Trophoblast cell (in vitro differentiated cells and primary cell): Measurements from ENCODE around the gene IGF2BP3.

ENCODE experiments used
- DNase-seq, 2 donors: peaks; one replicate each; pipeline ENCODE4 v3.0.0-alpha.2; 2016
- H2AFZ ChIP-seq: 2 replicates; pipeline ENCODE4 v1.6.1; 2013; ENCODE audit warnings: low read length, moderate library complexity, mild to moderate bottlenecking; ENCODE audit not compliant: insufficient read depth, poor library complexity
- H2AK5ac ChIP-seq: 2 replicates; pipeline ENCODE4 v1.6.1; 2013; ENCODE audit warnings: mild to moderate bottlenecking, low read length
- H2BK120ac ChIP-seq: 2 replicates; pipeline ENCODE4 v1.6.1; 2013; ENCODE audit warnings: low read length, mild to moderate bottlenecking, moderate library complexity; ENCODE audit not compliant: insufficient read depth, poor library complexity
- H2BK12ac ChIP-seq: 2 replicates; pipeline ENCODE4 v1.6.1; 2013; ENCODE audit warnings: mild to moderate bottlenecking, low read length, moderate library complexity
- H2BK5ac ChIP-seq: 2 replicates; pipeline ENCODE4 v1.6.1; 2013; ENCODE audit warnings: low read length, low read depth, moderate library complexity, mild to moderate bottlenecking; ENCODE audit not compliant: poor library complexity
- H3K14ac ChIP-seq: 2 replicates; pipeline ENCODE4 v1.6.1; 2013; ENCODE audit warnings: mild to moderate bottlenecking, low read length
- H3K18ac ChIP-seq: 2 replicates; pipeline ENCODE4 v1.6.1; 2013; ENCODE audit warnings: mild to moderate bottlenecking, low read length
- H3K23ac ChIP-seq: 2 replicates; pipeline ENCODE4 v1.6.1; 2013; ENCODE audit warnings: low read length
- H3K27ac ChIP-seq: 2 replicates; pipeline ENCODE4 v1.5.1; 2013; ENCODE audit warnings: low read depth, mild to moderate bottlenecking, inconsistent platforms, low read length, moderate library complexity
- H3K27me3 ChIP-seq: 2 replicates; pipeline ENCODE4 v1.6.1; 2013; ENCODE audit warnings: inconsistent platforms, mild to moderate bottlenecking, low read length, moderate library complexity; ENCODE audit not compliant: insufficient read depth
- H3K36me3 ChIP-seq, 2 experiments: 1 replicate in 1 of 2; 2 replicates in 1 of 2; pipeline ENCODE4 v1.6.1; 2013; ENCODE audit warnings: low read length in 2 of 2, mild to moderate bottlenecking in 2 of 2, moderate library complexity in 1 of 2; ENCODE audit not compliant: insufficient read depth in 2 of 2, control insufficient read depth in 1 of 2
- H3K4ac ChIP-seq: 2 replicates; pipeline ENCODE4 v1.6.1; 2013; ENCODE audit warnings: low read depth, mild to moderate bottlenecking, low read length, moderate library complexity
- H3K4me1 ChIP-seq, 2 experiments: 1 replicate in 1 of 2; 2 replicates in 1 of 2; pipeline ENCODE4 v1.6.1; 2013; ENCODE audit warnings: low read length in 2 of 2, mild to moderate bottlenecking in 2 of 2, moderate library complexity in 1 of 2; ENCODE audit not compliant: insufficient read depth in 2 of 2, control insufficient read depth in 1 of 2
- H3K4me2 ChIP-seq: 2 replicates; pipeline ENCODE4 v1.6.1; 2013; ENCODE audit warnings: inconsistent platforms, mild to moderate bottlenecking, low read length, moderate library complexity
- H3K4me3 ChIP-seq: 2 replicates; pipeline ENCODE4 v1.5.1; 2013; ENCODE audit warnings: mild to moderate bottlenecking, low read depth, low read length, inconsistent platforms
- H3K79me1 ChIP-seq: one replicate; pipeline ENCODE4 v1.6.1; 2013; ENCODE audit warnings: low read length
- H3K79me2 ChIP-seq: 2 replicates; pipeline ENCODE4 v1.6.1; 2013; ENCODE audit warnings: low read length, mild to moderate bottlenecking; ENCODE audit not compliant: control insufficient read depth, insufficient read depth, poor library complexity
- H3K9ac ChIP-seq: 2 replicates; pipeline ENCODE4 v1.6.1; 2013; ENCODE audit warnings: mild to moderate bottlenecking, low read length
- H3K9me3 ChIP-seq: 2 replicates; pipeline ENCODE4 v1.6.1; 2013; ENCODE audit warnings: low read depth, mild to moderate bottlenecking, control low read depth, inconsistent platforms, low read length; ENCODE audit not compliant: insufficient read depth
- H4K12ac ChIP-seq: 2 replicates; pipeline ENCODE4 v1.6.1; 2013; ENCODE audit warnings: low read depth, mild to moderate bottlenecking, low read length, moderate library complexity
- H4K8ac ChIP-seq: 2 replicates; pipeline ENCODE4 v1.6.1; 2013; ENCODE audit warnings: low read depth, mild to moderate bottlenecking, low read length, moderate library complexity
- H4K91ac ChIP-seq: one replicate; pipeline ENCODE4 v1.6.1; 2013; ENCODE audit warnings: low read depth, mild to moderate bottlenecking, low read length, moderate library complexity
- WGBS: extraction: QIAGEN DNeasy Blood & Tissue Kit; methylation state at CpG from one replicate; pipeline ENCODE4 v1.1.7; 2013; ENCODE audit warnings: missing lambda C conversion rate; ENCODE audit not compliant: insufficient read length, insufficient coverage; ENCODE audit errors: extremely low coverage; 5-methylcytosine and 5-hydroxymethylcytosine counted together

The IGF2BP3 gene

DNA sequence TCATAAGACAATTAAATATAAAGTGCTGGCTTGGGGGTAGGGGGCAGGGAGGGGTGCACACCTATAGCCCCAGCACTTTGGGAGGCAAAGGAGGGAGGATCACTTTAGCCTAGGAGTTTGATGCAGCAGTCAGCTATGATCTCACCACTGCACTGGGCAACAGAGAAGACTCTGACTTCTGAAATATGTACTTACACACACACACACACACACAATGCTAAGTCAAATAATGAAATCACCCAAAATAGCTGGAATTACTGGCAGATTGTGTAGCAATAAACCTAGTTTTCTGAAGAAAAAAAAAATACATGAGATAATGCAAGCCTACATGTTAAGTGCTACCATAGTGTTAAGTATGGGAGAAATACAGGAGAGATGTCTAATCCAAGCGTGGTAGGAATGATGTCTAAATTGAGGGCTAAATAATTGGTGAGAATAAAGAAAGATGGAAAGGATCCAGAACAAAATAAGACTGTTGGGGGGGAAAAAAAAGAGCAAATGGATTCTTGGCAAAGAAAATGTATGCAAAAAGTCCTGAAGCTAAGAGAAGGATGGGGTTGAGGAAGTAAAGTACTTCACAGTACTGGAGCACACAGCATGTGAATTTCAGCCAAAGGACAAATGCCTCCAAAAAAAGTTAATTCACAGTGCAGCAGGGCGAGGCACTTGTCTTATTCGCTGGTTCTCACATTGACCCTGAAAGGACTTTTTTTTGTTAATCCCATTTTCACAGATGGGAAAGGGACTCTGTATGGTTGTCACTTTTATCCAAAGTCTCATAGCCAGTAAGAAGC, 73.9 kb downstream of the IGF2BP3 start:
- DNase-seq, result no peak
- H3K4ac ChIP-seq, result no peak overlapping the region
- H3K14ac ChIP-seq, result no peak overlapping the region
- no peaks in the 10 kb centered on the region for H3K79me1 ChIP-seq
- H3K9ac ChIP-seq, result no peak overlapping the region
- 100% methylated on average over 1 of the region's 3 CpGs for WGBS
- no peaks in the 10 kb centered on the region for H3K4me1 ChIP-seq
- no peak overlapping the region for H3K18ac ChIP-seq
- no peak overlapping the region for H3K27ac ChIP-seq
- no peak overlapping the region for H2AK5ac ChIP-seq
- no peak overlapping the region for H3K4me3 ChIP-seq
- H2AFZ ChIP-seq, result no peak overlapping the region
- H3K79me2 ChIP-seq, result no peaks in the 10 kb centered on the region
- H3K23ac ChIP-seq, result no peak overlapping the region
- H3K36me3 ChIP-seq, result peaks cover 4 to 5% of the 10 kb centered on the region in 2 experiments
- no peak overlapping the region for H4K8ac ChIP-seq
- no peak overlapping the region for H2BK12ac ChIP-seq
- no peak overlapping the region for H2BK120ac ChIP-seq
- no peaks in the 10 kb centered on the region for H3K9me3 ChIP-seq
- no peak overlapping the region for H4K91ac ChIP-seq
- no peaks in the 10 kb centered on the region for H3K27me3 ChIP-seq
- H2BK5ac ChIP-seq, result no peak overlapping the region
- no peak overlapping the region for H3K4me2 ChIP-seq
- H4K12ac ChIP-seq, result no peak overlapping the region

DNA sequence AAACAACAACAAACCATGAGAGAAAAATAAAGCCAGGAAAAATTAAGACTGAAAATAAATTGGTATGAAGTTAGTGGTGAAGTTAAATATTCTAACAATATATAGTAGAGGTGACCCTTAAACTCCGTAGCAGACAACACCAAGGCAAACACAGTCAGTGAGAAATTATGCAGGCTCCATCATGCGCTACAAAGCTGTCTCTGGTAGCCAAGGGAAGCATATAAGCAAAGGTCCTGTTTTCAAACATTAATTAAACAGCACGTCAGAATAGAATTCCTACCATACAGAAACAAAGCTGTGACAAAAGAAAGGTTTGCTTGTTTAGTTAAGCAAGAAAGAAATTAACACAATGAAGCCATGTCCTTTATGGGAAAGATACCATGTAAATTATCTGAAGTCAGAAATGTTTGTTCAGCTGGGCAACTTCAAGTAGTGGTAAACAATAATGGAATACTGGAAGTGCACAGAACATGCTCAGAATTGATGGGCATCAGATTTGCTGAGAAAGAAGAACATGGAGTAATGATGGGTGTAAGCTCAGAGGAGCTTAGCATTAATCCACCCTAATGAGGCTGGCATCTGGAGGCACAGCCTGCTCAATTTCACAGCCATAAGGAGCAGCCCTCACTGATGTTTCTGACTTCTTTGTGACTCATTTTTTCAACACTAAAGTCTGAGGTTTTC, 75.7 kb downstream of the IGF2BP3 start:
- H2AFZ ChIP-seq, result no peak overlapping the region
- no peaks in the 10 kb centered on the region for H3K4me1 ChIP-seq
- H3K36me3 ChIP-seq, result peaks cover 2 to 5% of the 10 kb centered on the region in 2 experiments
- WGBS, result no CpG with 5 or more reads among the region's 3 CpGs
- no peak overlapping the region for H4K8ac ChIP-seq
- no peaks in the 10 kb centered on the region for H3K27me3 ChIP-seq
- H3K79me1 ChIP-seq, result no peaks in the 10 kb centered on the region
- H3K14ac ChIP-seq, result no peak overlapping the region
- H2AK5ac ChIP-seq, result no peak overlapping the region
- H4K91ac ChIP-seq, result no peak overlapping the region
- peaks cover 3% of the 10 kb centered on the region for H3K79me2 ChIP-seq
- no peak overlapping the region for H3K23ac ChIP-seq
- H3K27ac ChIP-seq, result no peak overlapping the region
- no peak overlapping the region for H3K4me3 ChIP-seq
- no peak overlapping the region for H2BK120ac ChIP-seq
- no peak overlapping the region for H2BK12ac ChIP-seq
- no peak overlapping the region for H3K9ac ChIP-seq
- H2BK5ac ChIP-seq, result no peak overlapping the region
- H3K4me2 ChIP-seq, result no peak overlapping the region
- no peak overlapping the region for H4K12ac ChIP-seq
- DNase-seq, result no peak
- no peaks in the 10 kb centered on the region for H3K9me3 ChIP-seq
- no peak overlapping the region for H3K4ac ChIP-seq
- no peak overlapping the region for H3K18ac ChIP-seq

DNA sequence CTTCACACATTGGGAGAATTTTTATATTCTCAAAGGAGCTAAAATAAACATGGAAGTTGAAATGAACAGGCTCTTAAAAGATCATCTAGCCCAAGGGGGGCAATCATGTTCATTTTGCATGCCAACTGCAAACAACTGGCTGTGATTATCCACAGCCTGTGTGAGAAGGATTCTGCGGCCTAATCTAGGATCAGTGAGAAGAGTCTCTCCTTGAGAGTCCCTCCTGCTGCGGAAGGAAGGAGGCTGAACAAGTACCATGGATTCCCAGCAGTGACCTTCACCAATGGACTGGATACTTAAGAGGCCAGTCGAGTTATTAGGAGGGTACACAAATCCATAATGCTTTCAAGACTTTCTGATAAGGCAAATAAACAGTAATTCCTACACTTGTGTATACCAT, 76.7 kb downstream of the IGF2BP3 start:
- H4K8ac ChIP-seq, result no peak overlapping the region
- H3K23ac ChIP-seq, result no peak overlapping the region
- no peaks in the 10 kb centered on the region for H3K4me1 ChIP-seq
- H3K79me2 ChIP-seq, result peaks cover 3% of the 10 kb centered on the region
- no peaks in the 10 kb centered on the region for H3K9me3 ChIP-seq
- H4K91ac ChIP-seq, result no peak overlapping the region
- no peak for DNase-seq
- no peak overlapping the region for H3K18ac ChIP-seq
- H3K27me3 ChIP-seq, result no peaks in the 10 kb centered on the region
- no peak overlapping the region for H3K4ac ChIP-seq
- no peak overlapping the region for H4K12ac ChIP-seq
- H2AK5ac ChIP-seq, result no peak overlapping the region
- H3K9ac ChIP-seq, result no peak overlapping the region
- H3K27ac ChIP-seq, result no peak overlapping the region
- H2BK12ac ChIP-seq, result no peak overlapping the region
- no peak overlapping the region for H3K14ac ChIP-seq
- H3K4me2 ChIP-seq, result no peak overlapping the region
- no peak overlapping the region for H2BK5ac ChIP-seq
- peaks cover 3 to 5% of the 10 kb centered on the region in 2 experiments for H3K36me3 ChIP-seq
- WGBS, result no CpG with 5 or more reads among the region's 3 CpGs
- H2BK120ac ChIP-seq, result no peak overlapping the region
- H3K4me3 ChIP-seq, result no peak overlapping the region
- H3K79me1 ChIP-seq, result no peaks in the 10 kb centered on the region
- H2AFZ ChIP-seq, result no peak overlapping the region

DNA sequence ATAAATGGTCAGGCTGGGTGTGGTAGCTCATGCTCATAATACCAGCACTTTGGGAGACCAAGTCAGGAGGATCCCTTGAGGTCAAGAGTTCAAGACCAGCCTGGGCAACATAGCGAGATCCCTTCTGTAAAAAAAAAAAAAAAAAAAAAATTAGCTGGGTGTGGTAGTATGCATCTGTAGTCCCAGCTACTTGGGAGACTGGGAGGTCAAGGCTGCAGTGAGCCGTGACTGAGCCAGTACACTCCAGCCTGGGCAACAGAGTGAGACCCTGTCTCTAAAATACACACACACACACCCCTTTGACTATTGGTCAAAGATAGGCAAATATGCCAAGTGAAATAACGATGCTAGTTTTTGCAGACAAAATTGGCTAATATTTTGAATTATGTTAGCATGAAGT, 80.6 kb downstream of the IGF2BP3 start:
- no peaks in the 10 kb centered on the region for H3K79me1 ChIP-seq
- H4K91ac ChIP-seq, result no peak overlapping the region
- no CpG with 5 or more reads among the region's 3 CpGs for WGBS
- H3K4ac ChIP-seq, result no peak overlapping the region
- H3K4me1 ChIP-seq, result no peaks in the 10 kb centered on the region
- no peaks in the 10 kb centered on the region for H3K9me3 ChIP-seq
- no peak overlapping the region for H3K14ac ChIP-seq
- H3K18ac ChIP-seq, result no peak overlapping the region
- no peak overlapping the region for H3K9ac ChIP-seq
- H3K4me2 ChIP-seq, result no peak overlapping the region
- H3K27ac ChIP-seq, result no peak overlapping the region
- no peak overlapping the region for H3K23ac ChIP-seq
- H3K36me3 ChIP-seq, result peaks cover 2 to 7% of the 10 kb centered on the region in 2 experiments
- H2BK5ac ChIP-seq, result no peak overlapping the region
- no peak overlapping the region for H4K8ac ChIP-seq
- no peak overlapping the region for H2BK120ac ChIP-seq
- DNase-seq, result no peak
- H3K79me2 ChIP-seq, result peaks cover 3% of the 10 kb centered on the region
- no peak overlapping the region for H3K4me3 ChIP-seq
- no peak overlapping the region for H2AFZ ChIP-seq
- H2BK12ac ChIP-seq, result no peak overlapping the region
- H4K12ac ChIP-seq, result no peak overlapping the region
- H2AK5ac ChIP-seq, result no peak overlapping the region
- no peaks in the 10 kb centered on the region for H3K27me3 ChIP-seq
